Central memory CD4-positive, alpha-beta T cell (primary cell): ENCODE measurements around the gene LSM6.

ENCODE experiments used
- DNase-seq: peaks from one replicate; pipeline ENCODE4 v3.0.0; 2022
- total RNA-seq, 3 experiments: gene quantifications; one replicate each; lab custom pipeline; 2026; lab: John Stamatoyannopoulos, UW

Gene LSM6
- total RNA-seq: 20.6 to 51.1 (median 31.1) reads per million in 3 experiments

DNA sequence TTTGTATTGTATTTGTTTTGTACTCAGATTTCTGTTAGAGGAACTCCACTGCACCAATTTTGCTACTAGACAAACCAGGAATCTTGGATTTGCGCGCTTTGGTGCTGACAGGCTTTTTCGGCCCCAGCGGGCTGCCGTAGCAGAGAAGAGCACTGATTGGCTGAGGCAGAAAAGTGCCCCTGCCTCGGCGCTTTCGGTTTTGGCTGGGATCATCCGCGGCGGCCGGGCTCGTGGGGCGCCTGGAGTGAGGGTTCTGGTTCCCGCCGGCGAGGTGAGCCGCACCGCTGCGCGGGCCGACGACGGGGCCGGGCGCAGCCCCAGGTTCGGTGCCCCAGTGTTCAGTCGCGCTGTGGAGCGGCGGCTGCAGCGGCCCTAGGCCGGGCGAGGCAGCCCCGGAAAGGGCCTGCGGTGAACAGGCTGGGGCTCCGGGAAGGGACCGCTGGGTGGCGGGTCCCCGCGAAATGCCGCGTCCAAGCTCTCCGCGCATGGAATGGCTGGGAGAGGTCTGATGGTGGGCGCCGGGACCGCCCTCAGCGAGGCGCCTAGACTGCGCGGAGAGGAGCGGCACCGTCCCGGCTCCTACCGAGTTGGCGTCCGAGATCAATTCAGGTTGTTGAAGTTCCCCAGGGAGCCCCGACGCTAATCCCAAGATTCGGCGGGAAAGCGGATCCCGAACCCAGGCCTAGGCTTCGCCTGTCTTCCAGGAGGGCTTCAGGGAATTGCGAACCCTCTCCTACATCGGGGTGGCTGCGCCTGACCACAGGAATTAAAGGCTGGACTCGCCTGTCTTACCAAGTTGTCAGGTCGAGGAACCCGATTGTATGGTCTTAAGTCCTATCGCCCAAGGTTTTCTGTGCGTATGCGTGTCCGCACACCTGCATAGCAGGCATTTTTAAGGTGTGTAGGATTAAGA, at the start of gene LSM6:
Gene LSM6, plus strand, starts transcription at position 178 of the 913 bp plus-strand sequence. CDS start 7,204 bp downstream, outside the sequence.
- DNase-seq: peak; percentile 82

DNA sequence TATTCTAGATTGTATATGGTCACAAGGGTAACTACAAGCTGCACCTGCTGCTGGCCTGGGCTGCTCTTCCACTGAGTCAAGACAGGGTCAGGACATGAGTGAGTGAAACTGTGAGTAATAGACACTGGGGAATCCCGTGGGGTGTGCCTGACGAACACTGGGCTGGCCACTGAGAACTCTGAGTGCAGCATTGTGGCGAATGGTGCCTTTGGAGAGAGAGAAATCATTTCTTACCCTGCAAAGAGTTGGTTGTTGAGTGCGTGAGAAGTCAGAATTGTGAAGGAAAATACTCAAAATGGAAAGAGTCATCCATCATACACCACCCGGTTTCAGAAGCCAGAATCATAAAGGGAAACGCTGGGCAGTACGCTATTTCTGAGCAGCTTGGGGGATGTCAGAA, 43.1 kb upstream of the LSM6 start:
- no peak for DNase-seq

DNA sequence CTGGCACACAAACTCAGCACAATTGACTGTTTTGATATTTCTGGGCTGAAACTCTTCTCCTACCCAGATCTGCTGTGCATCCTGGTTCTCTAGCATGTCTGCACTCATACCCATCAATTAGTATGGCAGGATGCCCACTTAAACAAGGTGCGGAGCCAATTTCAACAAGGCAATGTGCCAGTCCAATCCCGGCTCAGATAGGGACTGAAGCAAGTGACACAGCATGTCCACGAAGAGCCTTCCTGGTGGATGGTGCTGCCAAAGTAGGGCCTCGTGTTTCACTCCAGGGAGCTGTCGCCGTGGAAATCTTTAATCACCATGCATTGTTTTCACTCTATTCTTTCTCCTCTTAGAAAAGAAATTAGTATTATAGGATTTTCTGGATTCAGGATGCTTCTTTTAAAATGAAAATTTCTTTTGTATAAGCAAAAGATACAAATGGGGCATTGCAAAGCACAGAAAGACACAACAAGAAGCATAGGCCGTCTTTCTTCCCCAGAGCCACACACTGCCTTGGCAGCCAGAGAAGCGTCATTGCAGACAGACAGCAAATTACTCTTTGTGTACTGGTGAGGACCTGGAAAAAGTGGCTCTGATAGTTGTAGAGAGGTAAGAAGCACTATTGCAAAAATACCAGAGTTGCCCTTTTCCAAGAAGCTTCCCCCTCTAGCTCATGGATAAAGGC, 40.6 kb upstream of the LSM6 start:
- DNase-seq: no peak

DNA sequence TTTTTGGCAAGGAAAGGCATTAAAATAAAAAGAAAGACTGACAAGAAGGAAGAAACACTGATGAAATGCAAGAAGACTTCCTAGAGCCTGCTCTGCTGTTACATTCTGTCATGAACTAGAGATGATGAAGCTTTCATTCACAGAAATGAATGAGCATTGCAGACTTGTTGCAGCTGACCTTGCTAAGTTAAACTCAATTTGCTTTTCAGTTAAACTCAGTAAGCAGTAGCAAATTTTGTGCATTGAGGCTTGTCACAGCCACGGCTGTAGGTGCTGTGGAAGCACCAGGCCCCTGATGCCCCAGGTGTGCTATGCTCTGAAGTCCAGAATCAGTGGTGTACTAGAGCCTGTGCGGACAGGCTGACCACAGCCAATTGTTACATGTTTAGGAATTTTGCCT, 39.6 kb upstream of the LSM6 start:
- no peak for DNase-seq

DNA sequence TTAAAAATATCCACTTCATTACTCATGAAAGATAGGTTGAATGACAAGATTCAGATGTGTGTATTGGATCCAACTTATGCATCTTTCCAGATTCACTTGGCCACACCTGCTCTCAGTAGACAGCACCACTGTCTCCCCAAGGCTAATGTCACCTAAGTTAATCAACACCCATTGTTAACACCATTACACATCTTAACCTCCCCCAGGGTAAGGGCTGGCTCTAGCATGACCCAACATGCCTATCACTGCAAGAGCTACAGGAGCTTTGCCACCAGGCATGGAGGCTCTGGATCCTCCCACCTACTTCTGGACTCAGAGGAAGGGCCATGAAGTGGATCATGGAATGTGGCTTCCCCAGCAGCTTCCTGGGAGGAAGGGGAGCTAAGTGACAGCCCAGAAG, 32.8 kb upstream of the LSM6 start:
- no peak for DNase-seq

DNA sequence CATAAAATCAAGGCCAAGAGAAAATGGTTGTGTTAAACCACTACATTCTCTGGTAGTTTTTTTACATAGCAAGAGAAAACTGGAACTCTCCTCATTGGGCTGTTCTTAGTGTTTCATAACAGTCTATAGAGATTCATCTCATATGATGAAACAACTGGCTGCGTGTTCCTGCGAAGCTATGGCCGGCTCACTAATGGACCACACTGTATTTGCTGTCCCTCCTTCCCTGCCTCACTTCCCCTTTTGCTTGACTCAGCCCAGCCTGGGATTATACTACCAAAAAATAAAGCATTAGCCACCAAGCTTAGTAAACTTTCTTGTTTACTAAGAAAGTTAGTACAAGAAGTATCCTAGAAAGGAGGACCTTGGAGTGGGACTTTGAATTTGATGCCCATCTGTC, 31.6 kb upstream of the LSM6 start:
- DNase-seq: no peak

DNA sequence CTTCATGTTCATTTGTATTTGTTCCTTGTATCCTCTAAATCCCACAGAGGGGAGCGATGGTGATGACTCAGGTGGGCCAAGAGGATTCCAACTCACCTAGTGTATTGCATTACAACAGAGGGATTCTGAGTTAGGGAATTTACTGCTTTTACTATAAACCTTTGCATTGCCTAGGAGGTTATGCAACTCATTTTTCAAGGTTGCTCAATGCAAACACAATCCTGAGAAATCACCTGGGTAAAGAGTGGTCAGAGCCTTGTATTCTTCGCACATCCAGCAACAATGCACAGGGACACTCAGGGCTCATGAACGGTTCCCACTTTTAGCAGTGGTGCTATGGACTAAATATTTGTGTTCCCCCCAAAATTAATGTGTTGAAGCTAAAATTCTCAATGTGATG, 28.6 kb upstream of the LSM6 start:
- DNase-seq: no peak

DNA sequence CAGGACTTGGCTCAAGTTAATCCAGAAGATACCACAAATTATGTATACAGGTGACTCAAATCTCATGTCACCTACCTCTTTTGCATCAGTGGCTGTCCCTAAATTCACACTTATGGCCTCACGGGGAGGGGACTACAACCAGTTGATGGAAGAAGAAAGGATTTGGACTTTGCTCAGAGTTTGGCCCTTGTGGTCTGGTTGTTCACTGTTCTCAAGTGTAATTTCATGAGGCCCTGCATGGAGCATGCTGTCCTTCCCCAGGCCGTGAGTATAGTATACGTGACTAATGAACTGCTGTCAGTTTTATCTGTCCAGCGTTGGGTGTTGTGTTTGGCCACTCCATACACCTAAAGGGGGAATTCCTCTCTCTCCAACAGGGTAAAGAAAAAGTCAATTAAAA, 27.5 kb upstream of the LSM6 start:
- DNase-seq: no peak

DNA sequence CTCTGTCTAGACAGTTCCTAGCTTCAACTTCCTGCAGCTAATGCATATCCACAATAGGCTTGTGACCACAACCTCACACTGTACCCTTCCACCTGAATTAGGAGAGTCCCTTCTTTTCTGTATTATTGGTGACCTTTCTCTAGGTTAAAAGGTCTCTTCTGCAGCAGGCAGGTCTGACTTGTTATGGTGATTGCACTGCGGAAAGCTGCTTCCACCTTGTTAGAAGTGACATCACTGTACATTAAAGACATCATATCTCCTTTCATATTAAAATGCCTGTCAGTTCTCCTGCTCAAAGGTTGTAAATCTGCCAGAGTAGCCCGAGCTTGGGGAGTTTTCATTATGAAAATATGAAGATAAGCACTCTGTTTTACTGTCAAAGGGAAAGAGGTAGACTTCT, 21.5 kb upstream of the LSM6 start:
- DNase-seq: no peak

DNA sequence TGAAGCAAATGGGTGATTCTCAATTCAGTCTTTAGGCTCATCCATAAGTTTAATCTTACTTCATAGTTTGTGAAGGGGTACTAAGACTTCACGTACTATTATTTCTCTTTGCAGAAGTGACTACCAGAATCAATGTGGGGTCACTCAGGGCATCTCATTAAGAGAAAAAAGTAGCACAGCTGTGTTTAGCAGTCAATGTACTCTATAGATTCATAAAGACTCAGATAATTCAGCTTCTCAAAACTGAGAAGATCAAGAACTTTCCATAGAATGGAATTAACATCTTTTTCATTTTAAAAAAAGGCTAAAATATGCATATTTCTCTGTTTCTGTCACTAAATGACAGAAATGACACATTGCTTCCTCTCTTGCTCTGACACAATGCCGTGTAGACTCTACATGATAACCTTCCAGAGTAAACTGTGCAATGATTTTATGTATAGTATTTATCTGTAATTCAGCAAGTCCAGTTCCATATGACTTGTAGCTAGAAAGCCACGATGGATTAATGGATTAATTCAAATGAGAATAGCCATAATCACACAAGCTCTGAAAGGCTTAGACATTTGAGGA, 20.3 kb upstream of the LSM6 start:
- DNase-seq: no peak

DNA sequence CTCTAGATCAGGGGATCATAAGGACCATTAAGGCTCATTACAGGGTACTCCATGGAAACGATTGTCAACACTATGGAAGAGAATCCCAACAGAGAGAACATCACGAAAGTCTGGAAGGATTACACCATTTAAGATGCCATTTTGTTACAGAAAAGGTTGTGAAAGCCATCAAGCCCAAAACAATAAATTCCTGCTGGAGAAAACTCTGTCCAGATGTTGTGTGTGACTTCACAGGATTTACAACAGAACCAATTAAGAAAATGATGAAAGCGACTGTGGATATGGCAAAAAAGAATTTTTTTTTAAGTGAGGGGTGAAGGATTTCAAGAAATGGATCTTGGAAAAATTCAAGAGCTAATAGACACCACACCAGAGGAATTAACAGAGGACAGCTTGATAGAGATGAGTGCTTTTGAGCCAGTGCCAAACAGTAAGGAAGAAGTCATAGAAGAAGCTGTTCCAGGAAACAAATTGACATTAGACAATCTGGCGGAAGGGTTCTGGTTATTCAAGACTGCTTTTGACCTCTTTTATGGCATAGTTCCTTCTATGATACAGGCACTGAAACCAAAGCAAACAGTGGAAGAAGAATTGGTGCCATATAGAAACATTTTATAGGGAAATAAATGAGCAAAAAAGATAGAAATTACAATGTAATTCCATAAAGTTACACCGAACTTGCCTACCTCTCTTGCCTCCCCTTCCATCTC, 17.3 kb upstream of the LSM6 start:
- no peak for DNase-seq

DNA sequence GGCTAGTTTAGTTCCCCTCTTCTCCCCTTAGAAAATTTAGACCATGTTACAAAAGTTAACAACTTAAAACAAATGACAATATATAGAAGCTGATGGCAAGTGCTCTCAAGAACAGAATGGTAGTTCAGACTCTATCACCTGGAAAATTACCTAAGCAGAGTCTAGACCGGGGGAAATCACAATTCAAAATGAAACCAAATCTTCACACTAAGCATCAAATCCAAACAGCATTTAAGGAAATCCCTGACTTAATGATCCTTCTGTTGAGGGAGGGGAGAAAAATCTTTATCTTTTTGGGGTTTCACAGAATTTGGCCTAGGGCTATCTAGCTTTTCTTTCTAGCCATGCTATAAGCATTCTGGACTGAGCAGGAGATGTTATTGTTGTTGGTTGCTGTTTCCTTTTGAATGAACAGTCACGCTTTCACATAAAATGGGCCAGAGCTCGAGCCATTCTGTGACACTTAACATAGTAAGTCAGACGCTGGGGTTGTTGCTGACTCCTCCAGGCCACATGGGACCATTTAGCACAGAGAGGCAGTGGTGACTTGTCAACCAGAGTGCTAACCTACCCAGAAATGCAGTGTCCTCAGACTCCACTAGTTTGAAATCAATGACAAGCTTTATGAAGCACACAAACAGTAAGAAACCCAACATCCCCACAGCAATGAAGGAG, 16.0 kb upstream of the LSM6 start:
- no peak for DNase-seq

DNA sequence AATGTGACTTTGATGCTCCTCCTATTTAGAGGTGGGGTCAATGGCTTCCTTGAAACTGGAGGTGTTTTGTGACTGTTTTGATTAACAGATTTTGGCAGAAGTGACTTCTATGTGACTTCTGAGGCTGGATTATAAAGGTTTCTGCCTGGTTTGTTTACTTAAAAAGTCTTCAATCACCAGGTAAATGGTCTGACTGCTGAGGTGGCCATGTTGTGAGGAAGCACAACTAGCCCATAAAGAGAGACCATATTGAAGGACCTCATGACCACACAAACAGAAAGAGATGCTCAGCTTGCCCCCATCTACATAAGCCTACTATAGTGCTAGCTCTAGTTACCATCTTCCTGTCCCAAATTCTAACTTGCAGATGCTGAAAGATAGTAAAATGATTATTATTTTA, 14.3 kb upstream of the LSM6 start:
- DNase-seq: no peak

DNA sequence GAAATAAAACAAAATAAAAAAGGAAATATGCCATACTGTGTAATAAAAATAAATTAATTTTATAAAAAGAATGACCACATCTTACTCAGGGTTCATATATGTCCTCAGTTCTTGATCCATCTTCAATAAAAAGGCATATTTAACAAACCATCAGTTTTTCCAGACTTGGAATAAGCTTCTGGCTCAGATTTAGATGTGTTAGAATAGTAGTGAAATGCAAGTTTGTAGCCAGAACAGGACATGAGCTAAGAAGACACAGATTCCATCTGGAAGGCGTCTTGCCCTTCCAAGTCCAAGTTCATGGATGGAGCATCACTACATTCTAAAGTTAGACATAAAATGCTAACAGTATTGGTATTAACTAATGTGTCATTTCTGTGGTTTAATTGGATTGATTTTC, 10.3 kb upstream of the LSM6 start:
- no peak for DNase-seq

DNA sequence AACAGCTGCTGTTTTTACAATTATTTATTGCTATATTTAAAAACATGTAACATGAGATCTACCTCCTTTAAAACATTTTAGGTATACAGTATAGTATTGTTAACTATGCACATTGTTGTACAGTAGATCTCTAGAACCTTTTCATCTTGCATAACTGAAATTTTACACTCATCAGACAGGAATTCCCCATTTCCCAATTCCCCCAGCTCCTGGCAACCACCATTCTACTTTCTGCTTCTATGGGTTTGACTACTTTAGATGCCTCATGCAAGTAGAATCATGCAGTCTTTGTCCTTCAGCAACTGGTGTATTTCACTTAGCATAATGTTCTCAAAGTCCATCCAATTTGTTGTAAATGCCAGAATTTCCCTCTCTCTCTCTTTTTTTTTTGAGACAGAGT, 9.7 kb upstream of the LSM6 start:
- no peak for DNase-seq

DNA sequence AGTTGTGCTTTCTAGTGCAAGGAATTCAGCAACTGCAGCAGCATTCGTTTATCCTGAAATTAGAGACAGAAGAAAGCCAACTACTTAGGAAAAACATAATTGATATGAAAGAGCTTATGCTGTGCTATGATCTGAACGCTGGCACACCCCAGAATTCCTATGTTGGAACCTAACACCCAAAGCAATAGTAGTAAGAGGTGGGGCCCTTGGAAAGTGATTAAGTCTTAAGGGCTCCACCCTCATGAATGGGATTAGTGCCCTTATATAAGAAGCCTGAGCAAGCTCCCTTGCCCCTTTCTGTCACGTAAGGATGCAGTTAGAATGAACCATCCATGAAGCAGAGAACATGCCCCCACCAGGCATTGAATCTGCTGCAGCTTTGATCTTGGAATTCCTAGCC, 5.4 kb upstream of the LSM6 start:
- DNase-seq: no peak

DNA sequence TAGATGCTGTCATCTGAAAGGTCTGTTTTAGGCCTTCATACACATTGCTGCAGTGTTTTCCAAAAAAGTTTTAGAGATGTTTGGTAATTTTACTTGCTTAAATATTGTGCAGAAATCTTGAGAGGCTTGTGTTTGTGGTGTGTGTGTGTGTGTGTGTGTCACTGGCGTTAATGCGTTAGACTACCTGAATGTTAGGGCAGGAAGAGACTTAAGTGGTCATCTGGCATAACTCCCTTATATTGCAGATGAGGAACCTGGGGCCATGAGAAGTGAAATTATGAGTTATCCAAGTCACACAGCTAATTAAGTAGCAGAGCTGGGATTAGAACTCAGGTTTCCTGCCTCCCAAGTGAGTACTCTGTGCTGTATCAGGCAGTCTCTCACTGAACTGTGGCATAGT, 1.4 kb downstream of the LSM6 start:
- DNase-seq: no peak

DNA sequence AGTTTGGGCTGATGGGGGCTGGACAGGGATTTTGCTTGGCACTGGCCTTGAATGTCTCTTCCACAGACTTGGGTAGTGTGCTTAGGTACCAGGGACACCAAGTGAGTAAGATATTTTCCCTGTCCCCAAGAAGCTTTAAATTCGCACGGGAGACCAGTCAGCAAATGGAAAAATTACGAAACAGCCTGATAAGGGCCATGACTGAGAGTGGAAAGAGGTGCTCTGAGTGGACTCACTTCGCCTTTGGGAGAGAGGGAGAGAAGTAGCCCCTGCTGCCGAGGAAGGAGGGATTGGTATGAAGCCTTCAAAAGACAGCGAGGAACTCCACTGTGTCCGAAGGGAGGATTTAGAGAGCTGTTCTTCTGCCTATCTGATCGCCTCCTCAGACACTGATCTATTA, 2.6 kb downstream of the LSM6 start:
- no peak for DNase-seq

DNA sequence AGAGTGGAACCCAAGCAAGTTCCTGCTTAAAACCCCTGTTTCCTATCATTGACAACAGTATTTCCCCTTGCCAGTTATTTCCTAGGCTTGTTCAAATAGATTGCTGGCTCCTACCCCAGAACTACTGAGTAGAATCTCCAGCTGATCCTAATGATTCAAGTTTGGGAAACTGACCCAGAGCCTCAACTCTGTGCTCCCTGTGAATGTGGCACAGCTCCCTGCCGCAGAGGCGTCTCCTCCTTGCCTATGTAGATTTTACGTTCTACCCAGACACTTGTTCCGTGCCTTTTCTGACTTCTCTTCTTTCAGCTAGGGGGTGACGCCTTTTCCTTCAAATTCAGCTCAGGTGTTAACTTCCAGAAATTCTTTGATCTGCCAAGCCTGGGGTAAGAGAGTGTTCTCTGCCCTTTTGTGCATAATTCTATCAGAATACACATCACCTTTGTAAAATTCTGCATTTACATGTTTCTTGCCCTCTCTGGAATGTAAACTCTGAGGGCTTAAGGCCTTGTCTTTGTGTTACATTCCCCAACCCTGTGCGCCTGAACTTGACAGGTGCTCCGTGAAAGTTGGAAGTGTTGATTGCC, 4.4 kb downstream of the LSM6 start:
- DNase-seq: no peak

DNA sequence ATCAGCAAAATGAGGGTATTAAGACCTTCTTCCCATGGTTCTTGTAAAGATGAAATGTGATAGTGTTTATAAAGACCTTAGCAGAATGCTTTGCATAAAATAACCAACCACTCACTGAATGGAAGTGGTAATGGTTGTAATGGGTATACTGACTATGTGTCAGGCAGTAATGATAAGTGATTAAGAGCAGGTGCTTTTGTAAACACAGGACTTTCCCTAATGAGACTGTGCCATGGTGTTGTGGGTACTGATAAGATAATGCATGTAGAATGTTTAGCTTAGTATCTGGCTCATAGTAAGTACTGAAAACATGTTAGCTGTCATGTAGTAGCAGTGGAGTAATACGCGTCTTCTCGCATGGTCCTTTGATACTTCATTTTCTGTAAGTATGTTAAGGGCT, 6.9 kb downstream of the LSM6 start:
- no peak for DNase-seq

DNA sequence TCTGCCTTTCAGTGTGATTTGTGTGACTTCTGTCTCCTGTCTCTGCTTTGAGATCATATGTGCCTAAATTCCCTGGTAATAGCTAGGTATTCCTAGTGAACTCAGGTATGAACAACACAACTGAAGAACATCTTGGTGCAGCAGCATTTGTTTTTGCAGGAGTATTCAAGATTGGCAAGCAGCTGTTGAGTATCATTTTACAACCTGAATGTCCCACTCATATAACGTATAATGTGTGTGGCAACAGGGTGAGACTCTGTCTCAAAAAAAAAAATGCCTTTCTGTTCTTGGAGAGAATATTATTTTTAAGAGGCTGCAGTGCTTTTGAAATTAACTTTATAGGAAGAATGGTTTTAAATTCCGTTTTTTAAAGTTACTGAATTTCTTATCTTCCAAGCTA, 7.7 kb downstream of the LSM6 start:
- no peak for DNase-seq

DNA sequence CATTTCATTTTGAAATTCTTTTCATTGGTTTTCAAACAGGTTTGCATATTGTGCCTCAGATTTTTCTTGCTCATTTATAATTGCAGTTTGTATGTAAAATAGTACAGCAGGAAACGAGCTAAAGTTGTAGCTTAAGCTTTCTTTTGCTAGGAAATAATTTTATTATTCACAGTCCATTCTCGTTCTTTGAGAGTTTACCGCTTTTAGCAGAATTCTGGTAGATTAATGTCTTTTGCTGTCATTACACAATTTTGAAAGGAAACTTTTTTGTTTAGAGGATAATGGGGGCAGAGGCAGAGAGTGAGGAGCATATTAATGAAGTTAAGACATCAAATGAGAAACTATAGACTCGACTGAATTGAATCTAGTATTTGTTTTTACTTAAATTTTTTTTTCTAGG, 10.5 kb downstream of the LSM6 start:
- no peak for DNase-seq
